Amniotic epithelial cell (primary cell): ENCODE results near the gene SERPINB12.

Experiments used
- DNase-seq: peaks from one replicate; pipeline ENCODE4 v3.0.0-alpha.2; 2010; ENCODE audit warnings: low read depth

Gene SERPINB12

GRCh38 chr18:63550068-63550467 is 7.9 kb downstream of the SERPINB12 start:
- DNase-seq: no peak

GRCh38 chr18:63551769-63552168 is 9.6 kb downstream of the SERPINB12 start:
- DNase-seq: no peak

GRCh38 chr18:63552581-63552980 is 10.4 kb downstream of the SERPINB12 start:
- DNase-seq: no peak

GRCh38 chr18:63553081-63553480 is 10.9 kb downstream of the SERPINB12 start:
- peak; percentile 77 for DNase-seq

- no peak for DNase-seq
These were observed 17.7 kb downstream of the SERPINB12 start for GRCh38 chr18:63559567-63560491.

- DNase-seq: no peak
These were observed 20.1 kb downstream of the SERPINB12 start for GRCh38 chr18:63562284-63562683.

- no peak for DNase-seq
These were observed 21.9 kb downstream of the SERPINB12 start for GRCh38 chr18:63564021-63564420.

GRCh38 chr18:63564561-63564960 is 22.4 kb downstream of the SERPINB12 start:
- DNase-seq: no peak

GRCh38 chr18:63567276-63567675 is 25.1 kb downstream of the SERPINB12 start:
- DNase-seq: no peak

GRCh38 chr18:63567825-63568224 is 25.7 kb downstream of the SERPINB12 start:
- DNase-seq: no peak

GRCh38 chr18:63570721-63571120 is 28.6 kb downstream of the SERPINB12 start:
- DNase-seq: no peak

- DNase-seq: peak; percentile 7
These were observed 33.5 kb downstream of the SERPINB12 start for GRCh38 chr18:63575681-63576080.

- peak; percentile 34 for DNase-seq
These were observed 36.3 kb downstream of the SERPINB12 start for GRCh38 chr18:63578357-63578958.

GRCh38 chr18:63579616-63580015 is 37.4 kb downstream of the SERPINB12 start:
- DNase-seq: no peak

- DNase-seq: no peak
These were observed 43.8 kb downstream of the SERPINB12 start for GRCh38 chr18:63585988-63586387.

- DNase-seq: no peak
These were observed 44.3 kb downstream of the SERPINB12 start for GRCh38 chr18:63586431-63586830.

GRCh38 chr18:63586966-63587365 is 44.8 kb downstream of the SERPINB12 start, which contains the start of gene SERPINB13:
Gene SERPINB13, plus strand, starts transcription at chr18:63587343. Its CDS starts 1,325 bp downstream, at chr18:63588668.
- DNase-seq: no peak

- no peak for DNase-seq
These were observed 46.7 kb downstream of the SERPINB12 start for GRCh38 chr18:63588909-63589308.

GRCh38 chr18:63590373-63590772 is 48.2 kb downstream of the SERPINB12 start:
- DNase-seq: peak; percentile 27

GRCh38 chr18:63590966-63591695 is 49.0 kb downstream of the SERPINB12 start:
- DNase-seq: no peak

GRCh38 chr18:63591725-63592124 is 49.6 kb downstream of the SERPINB12 start:
- peak; percentile 43 for DNase-seq

GRCh38 chr18:63592471-63592870 is 50.3 kb downstream of the SERPINB12 start:
- no peak for DNase-seq

GRCh38 chr18:63596964-63597363 is 54.8 kb downstream of the SERPINB12 start:
- DNase-seq: no peak
